K562 (cell line): ENCODE measurements around the gene SMIM29. TPM values are rescaled to one million over a fixed set of nuclear protein-coding genes. Genes with fewer than 3 reads are reported as not detected.

Source experiments
- E2F3 ChIP-seq: fragments of 250-450 bp; sonication (Bioruptor Pico); IDR thresholded peaks from 2 replicates; pipeline ENCODE4 v1.4.0; 2020; ENCODE audit warnings: mild to moderate bottlenecking
- ESRRB ChIP-seq: fragments of 250-450 bp; sonication (Bioruptor Pico); IDR thresholded peaks from 2 replicates; pipeline ENCODE4 v1.5.0; 2020; ENCODE audit warnings: mild to moderate bottlenecking, moderate library complexity, borderline replicate concordance
- HDAC2 ChIP-seq: fragments of 450-650 bp; IDR thresholded peaks from 2 replicates; pipeline ENCODE4 v1.6.1; 2016; ENCODE audit warnings: mild to moderate bottlenecking
- PTBP1 ChIP-seq: fragments of 200-400 bp; formaldehyde crosslinking; IDR thresholded peaks from 2 replicates; pipeline ENCODE4 v1.6.1; 2017; ENCODE audit warnings: low read depth, low read length
- RCOR1 ChIP-seq, 2 experiments: IDR thresholded peaks; 2 replicates each; pipeline ENCODE4 v1.6.1; 2012; ENCODE audit warnings: low read depth in 2 of 2, low read length in 2 of 2, borderline replicate concordance in 1 of 2, improper control_type of control experiment in 1 of 2
- SMARCC2 ChIP-seq: fragments of 450-650 bp; IDR thresholded peaks from 2 replicates; pipeline ENCODE4 v1.6.1; 2017; ENCODE audit warnings: antibody characterized with exemption, moderate library complexity, mild to moderate bottlenecking, low read depth
- ZNF146 ChIP-seq: IDR thresholded peaks from one replicate; pipeline ENCODE4 v1.6.1; 2018; ENCODE audit warnings: missing compliant biosample characterization; ENCODE audit not compliant: unreplicated experiment
- polyA plus RNA-seq, 8 experiments: library from polyadenylated mRNA; depleted of rRNA in 4 of 8; stranded (reverse) in 5 of 8; unstranded in 3 of 8; fragments of >200 nt; fragmentation: Nextera tagmentation in 2 of 8; fragmentation: Illumina TruSeq in 1 of 8; extraction: Ambion mirVana in 2 of 8; extraction: Trizol in 1 of 8; gene quantifications; 2 replicates each; pipeline versions ENCODE4 v1.2.1 to v1.2.3, GENCODE V29; 2011 to 2014; ENCODE audit warnings: inconsistent platforms in 1 of 8, missing spikeins in 1 of 8
- total RNA-seq, 7 experiments: library from RNA; depleted of rRNA in 6 of 7; stranded (reverse); fragments of >200 nt in 6 of 7; fragmentation: Illumina TruSeq in 2 of 7; extraction: Trizol in 2 of 7; gene quantifications; 2 replicates each; pipeline versions ENCODE4 v1.2.1 to v1.2.3, GENCODE V29; 2011 to 2021; ENCODE audit warnings: low replicate concordance in 1 of 7
- TF ChIP-seq, protein P1 (sequence below): fragments of 150-350 bp; IDR thresholded peaks from 2 replicates; pipeline ENCODE4 v1.6.1; 2014; ENCODE audit warnings: low read depth, mild to moderate bottlenecking, low read length, borderline replicate concordance
- TF ChIP-seq, protein P2 (sequence below): fragments of 450-650 bp; IDR thresholded peaks from 2 replicates; pipeline ENCODE4 v1.6.1; 2018; ENCODE audit not compliant: partially characterized antibody
- TF ChIP-seq, protein P3 (sequence below): sonication (generic); formaldehyde crosslinking; IDR thresholded peaks from 2 replicates; pipeline ENCODE4 v1.8.0; 2022; ENCODE audit warnings: missing genetic modification reagents, mild to moderate bottlenecking, borderline replicate concordance
- TF ChIP-seq, protein P4 (sequence below): fragments of 450-650 bp; IDR thresholded peaks from one replicate; pipeline ENCODE4 v1.6.1; 2018; ENCODE audit warnings: mild to moderate bottlenecking, moderate library complexity; ENCODE audit not compliant: partially characterized antibody
- TF ChIP-seq, protein P5 (sequence below): sonication (generic); formaldehyde crosslinking; IDR thresholded peaks from 2 replicates; pipeline ENCODE4 v1.8.1; 2023; ENCODE audit warnings: mild to moderate bottlenecking, missing genetic modification reagents

SMIM29 gene
- total and polyA plus RNA-seq, 9 of the 15 experiments (the other 6 are each of a cell fraction or from before 2014, with no cell fraction given): 6.5 to 36.7 (median 20.9) TPM

DNA sequence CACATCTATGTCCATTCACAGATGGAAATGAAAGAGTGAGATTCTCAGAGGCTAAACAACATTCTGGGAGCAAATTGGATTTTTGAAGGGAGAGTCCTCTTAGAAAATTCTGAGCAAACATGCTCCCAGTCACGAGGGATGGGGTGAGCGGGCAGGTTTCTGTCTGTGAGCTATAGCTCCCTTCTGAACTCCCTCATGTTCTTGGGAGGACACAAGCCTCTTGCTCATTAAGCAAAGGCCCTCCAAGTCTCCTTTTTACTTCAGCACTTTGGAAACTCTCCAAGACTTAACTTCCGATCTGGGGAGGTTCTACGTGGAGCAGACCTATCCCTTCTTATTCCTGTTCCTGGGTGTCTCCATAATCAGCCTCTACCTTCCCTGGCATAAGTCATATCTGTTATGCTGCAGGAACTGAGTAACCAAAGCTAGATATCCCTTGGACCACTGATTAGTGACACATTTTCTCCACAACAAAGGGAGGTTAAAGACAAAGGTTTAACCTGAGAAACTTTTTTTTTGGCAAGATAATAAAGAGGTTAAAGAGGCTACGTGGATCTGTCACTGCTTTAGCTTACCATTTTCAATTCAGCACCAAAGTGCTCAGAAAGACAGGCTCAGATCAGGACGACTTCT is 33.0 kb upstream of the SMIM29 start (continued):
- TF ChIP-seq, protein P1, sequence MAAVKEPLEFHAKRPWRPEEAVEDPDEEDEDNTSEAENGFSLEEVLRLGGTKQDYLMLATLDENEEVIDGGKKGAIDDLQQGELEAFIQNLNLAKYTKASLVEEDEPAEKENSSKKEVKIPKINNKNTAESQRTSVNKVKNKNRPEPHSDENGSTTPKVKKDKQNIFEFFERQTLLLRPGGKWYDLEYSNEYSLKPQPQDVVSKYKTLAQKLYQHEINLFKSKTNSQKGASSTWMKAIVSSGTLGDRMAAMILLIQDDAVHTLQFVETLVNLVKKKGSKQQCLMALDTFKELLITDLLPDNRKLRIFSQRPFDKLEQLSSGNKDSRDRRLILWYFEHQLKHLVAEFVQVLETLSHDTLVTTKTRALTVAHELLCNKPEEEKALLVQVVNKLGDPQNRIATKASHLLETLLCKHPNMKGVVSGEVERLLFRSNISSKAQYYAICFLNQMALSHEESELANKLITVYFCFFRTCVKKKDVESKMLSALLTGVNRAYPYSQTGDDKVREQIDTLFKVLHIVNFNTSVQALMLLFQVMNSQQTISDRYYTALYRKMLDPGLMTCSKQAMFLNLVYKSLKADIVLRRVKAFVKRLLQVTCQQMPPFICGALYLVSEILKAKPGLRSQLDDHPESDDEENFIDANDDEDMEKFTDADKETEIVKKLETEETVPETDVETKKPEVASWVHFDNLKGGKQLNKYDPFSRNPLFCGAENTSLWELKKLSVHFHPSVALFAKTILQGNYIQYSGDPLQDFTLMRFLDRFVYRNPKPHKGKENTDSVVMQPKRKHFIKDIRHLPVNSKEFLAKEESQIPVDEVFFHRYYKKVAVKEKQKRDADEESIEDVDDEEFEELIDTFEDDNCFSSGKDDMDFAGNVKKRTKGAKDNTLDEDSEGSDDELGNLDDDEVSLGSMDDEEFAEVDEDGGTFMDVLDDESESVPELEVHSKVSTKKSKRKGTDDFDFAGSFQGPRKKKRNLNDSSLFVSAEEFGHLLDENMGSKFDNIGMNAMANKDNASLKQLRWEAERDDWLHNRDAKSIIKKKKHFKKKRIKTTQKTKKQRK: no peak
- TF ChIP-seq, protein P2, sequence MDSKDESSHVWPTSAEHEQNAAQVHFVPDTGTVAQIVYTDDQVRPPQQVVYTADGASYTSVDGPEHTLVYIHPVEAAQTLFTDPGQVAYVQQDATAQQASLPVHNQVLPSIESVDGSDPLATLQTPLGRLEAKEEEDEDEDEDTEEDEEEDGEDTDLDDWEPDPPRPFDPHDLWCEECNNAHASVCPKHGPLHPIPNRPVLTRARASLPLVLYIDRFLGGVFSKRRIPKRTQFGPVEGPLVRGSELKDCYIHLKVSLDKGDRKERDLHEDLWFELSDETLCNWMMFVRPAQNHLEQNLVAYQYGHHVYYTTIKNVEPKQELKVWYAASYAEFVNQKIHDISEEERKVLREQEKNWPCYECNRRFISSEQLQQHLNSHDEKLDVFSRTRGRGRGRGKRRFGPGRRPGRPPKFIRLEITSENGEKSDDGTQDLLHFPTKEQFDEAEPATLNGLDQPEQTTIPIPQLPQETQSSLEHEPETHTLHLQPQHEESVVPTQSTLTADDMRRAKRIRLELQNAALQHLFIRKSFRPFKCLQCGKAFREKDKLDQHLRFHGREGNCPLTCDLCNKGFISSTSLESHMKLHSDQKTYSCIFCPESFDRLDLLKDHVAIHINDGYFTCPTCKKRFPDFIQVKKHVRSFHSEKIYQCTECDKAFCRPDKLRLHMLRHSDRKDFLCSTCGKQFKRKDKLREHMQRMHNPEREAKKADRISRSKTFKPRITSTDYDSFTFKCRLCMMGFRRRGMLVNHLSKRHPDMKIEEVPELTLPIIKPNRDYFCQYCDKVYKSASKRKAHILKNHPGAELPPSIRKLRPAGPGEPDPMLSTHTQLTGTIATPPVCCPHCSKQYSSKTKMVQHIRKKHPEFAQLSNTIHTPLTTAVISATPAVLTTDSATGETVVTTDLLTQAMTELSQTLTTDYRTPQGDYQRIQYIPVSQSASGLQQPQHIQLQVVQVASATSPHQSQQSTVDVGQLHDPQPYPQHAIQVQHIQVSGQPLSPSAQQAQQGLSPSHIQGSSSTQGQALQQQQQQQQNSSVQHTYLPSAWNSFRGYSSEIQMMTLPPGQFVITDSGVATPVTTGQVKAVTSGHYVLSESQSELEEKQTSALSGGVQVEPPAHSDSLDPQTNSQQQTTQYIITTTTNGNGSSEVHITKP: peak; percentile 52
- TF ChIP-seq RCOR1 (IDR thresholded peaks at IDR 0.05; ENCODE audit: borderline replicate concordance in 1 of 2, low read depth in 2 of 2, low read length in 2 of 2): peak; percentile 91 to 97; a peak in 3 of 4 replicates
- TF ChIP-seq E2F3: no peak
- no peak for TF ChIP-seq PTBP1
- TF ChIP-seq, protein P3, sequence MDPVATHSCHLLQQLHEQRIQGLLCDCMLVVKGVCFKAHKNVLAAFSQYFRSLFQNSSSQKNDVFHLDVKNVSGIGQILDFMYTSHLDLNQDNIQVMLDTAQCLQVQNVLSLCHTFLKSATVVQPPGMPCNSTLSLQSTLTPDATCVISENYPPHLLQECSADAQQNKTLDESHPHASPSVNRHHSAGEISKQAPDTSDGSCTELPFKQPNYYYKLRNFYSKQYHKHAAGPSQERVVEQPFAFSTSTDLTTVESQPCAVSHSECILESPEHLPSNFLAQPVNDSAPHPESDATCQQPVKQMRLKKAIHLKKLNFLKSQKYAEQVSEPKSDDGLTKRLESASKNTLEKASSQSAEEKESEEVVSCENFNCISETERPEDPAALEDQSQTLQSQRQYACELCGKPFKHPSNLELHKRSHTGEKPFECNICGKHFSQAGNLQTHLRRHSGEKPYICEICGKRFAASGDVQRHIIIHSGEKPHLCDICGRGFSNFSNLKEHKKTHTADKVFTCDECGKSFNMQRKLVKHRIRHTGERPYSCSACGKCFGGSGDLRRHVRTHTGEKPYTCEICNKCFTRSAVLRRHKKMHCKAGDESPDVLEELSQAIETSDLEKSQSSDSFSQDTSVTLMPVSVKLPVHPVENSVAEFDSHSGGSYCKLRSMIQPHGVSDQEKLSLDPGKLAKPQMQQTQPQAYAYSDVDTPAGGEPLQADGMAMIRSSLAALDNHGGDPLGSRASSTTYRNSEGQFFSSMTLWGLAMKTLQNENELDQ (CRISPR knock-in tag): no peak
- peak; percentile 98 for TF ChIP-seq HDAC2
- peak; percentile 86; the same call in 1 of the 2 replicates for TF ChIP-seq SMARCC2
- no peak for TF ChIP-seq ESRRB
- TF ChIP-seq ZNF146: no peak
- TF ChIP-seq, protein P4, sequence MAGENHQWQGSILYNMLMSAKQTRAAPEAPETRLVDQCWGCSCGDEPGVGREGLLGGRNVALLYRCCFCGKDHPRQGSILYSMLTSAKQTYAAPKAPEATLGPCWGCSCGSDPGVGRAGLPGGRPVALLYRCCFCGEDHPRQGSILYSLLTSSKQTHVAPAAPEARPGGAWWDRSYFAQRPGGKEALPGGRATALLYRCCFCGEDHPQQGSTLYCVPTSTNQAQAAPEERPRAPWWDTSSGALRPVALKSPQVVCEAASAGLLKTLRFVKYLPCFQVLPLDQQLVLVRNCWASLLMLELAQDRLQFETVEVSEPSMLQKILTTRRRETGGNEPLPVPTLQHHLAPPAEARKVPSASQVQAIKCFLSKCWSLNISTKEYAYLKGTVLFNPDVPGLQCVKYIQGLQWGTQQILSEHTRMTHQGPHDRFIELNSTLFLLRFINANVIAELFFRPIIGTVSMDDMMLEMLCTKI: no peak
- TF ChIP-seq, protein P5, sequence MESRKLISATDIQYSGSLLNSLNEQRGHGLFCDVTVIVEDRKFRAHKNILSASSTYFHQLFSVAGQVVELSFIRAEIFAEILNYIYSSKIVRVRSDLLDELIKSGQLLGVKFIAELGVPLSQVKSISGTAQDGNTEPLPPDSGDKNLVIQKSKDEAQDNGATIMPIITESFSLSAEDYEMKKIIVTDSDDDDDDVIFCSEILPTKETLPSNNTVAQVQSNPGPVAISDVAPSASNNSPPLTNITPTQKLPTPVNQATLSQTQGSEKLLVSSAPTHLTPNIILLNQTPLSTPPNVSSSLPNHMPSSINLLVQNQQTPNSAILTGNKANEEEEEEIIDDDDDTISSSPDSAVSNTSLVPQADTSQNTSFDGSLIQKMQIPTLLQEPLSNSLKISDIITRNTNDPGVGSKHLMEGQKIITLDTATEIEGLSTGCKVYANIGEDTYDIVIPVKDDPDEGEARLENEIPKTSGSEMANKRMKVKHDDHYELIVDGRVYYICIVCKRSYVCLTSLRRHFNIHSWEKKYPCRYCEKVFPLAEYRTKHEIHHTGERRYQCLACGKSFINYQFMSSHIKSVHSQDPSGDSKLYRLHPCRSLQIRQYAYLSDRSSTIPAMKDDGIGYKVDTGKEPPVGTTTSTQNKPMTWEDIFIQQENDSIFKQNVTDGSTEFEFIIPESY: no peak; the same call in 1 of the 2 replicates
